ENCODE results near the gene KHDRBS2.

GRCh38 chr6:62202078-62202477 lies 83.9 kb downstream of the KHDRBS2 start:
- TF ChIP-seq CTCF (IDR thresholded peaks at IDR 0.05) (no peak), POLR2A (IDR thresholded peaks at IDR 0.05) (no peak), EP300 (IDR thresholded peaks at IDR 0.05) (no peak)
